D721Med (cell line): ENCODE data around the gene PLCB4.

Experiments
- DNase-seq: peaks from one replicate; pipeline ENCODE4 v3.0.0; 2011; ENCODE audit warnings: low spot score; ENCODE audit not compliant: insufficient read length
- FAIRE-seq: peaks from 2 replicates; lab custom pipeline; 2011; peaks lifted over from hg19 to GRCh38; lab: Jason Lieb, UNC
- CTCF ChIP-seq: IDR thresholded peaks from 2 replicates; pipeline ENCODE4 v1.5.1; 2012; ENCODE audit warnings: mild to moderate bottlenecking, control low read depth; ENCODE audit not compliant: insufficient read depth; ENCODE audit errors: missing control alignments

Gene PLCB4

DNA sequence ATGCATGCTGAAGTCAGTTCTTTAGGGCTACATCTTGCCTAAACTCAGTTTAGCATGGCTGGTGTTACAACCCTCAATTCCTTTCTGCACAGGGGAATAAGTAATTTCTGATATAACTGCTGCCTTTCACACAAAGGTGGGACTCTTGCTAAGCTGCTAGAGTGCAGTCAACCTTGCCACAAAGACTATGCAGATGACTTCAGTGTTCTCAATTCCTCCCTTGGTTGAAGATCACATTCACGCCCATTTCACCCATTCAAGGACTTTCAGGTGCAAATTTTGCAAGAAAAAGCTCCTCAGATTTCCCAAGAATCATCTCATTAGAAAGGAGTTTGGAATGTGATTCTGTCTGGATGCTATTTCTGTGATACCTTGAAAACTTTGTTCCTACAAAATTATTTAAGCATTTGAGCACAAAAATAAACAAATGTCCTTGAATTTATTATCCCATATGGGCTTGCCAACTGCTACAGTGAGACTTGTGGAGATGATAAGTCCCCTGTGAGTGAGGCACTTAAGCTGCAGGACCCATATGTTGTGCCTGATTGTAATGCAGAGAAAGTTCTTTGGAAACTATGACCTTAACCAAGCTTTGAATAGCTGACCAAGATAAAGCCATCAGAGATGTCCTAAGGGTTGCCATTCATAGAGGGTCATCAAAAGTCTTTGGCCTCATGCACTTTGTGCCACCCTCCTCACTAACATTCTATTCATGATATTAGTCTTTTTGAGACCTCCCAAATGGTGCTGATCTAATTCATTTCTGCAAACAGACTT, 111.8 kb downstream of the PLCB4 start:
- no peak for TF ChIP-seq CTCF
- FAIRE-seq (no peak), DNase-seq (no peak)

DNA sequence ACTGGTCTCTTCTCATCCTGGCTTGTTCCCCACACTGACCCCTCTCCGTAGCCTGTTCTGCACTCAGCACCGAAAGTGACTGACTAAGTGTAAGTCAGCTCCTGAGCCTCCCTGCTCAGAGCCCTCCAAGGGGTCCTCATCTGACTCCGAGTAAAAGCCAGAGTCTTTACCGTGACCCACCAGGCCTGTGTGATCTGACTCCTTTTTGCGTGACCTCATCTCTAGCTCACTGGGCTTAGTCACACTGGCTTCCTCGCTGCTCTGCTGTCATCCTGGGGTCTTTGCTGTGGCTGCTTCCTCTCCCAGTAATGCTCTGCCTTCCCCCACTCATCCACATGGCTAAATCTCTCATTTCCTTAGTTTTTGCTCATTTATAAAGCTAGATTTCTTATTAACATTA, 116.6 kb downstream of the PLCB4 start:
- TF ChIP-seq CTCF = no peak
- DNase-seq (no peak), FAIRE-seq (no peak)

- no peak for TF ChIP-seq CTCF
- no peak for DNase-seq
- no peak for FAIRE-seq
Measured at GRCh38 chr20:9186396-9186795, 117.5 kb downstream of the PLCB4 start.

- FAIRE-seq (no peak), DNase-seq (no peak)
- TF ChIP-seq CTCF = no peak
Measured at GRCh38 chr20:9195031-9195430, 126.1 kb downstream of the PLCB4 start.

DNA sequence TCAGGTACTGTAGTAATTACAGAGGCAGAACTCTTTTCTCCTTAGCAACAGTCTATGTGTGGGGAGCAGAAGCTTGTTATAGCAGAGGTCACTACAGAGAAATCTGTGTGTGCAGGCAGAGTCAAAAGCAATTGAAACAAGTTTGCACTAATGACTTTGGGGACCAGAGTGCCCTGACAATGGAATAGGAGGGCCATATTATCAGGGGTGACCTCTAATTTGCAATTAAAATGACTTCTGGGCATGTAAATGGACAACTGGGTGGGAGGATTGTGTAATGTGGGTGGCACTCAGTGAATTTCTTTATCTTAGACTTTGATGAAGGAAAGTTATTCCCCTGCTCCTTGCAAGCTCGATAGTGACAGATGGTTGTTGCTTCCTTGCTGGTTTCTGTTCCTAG, 127.2 kb downstream of the PLCB4 start:
- no peak for TF ChIP-seq CTCF

GRCh38 chr20:9198460-9198859, 129.6 kb downstream of the PLCB4 start:
- FAIRE-seq = no peak
- no peak for TF ChIP-seq CTCF
- no peak for DNase-seq

More for the DNA sequence above, 127.2 kb downstream of the PLCB4 start:
- FAIRE-seq (no peak), DNase-seq (no peak)

- no peak for TF ChIP-seq CTCF
- no peak for FAIRE-seq
- no peak for DNase-seq
Measured at GRCh38 chr20:9200196-9200595, 131.3 kb downstream of the PLCB4 start.
